ENCODE data around the gene ECT2.

GRCh38 chr3:172753125-172753524 is 2.6 kb downstream of the ECT2 start:
- TF ChIP-seq CTCF (IDR thresholded peaks at IDR 0.05; ENCODE audit: low read length) (no peak), EZH2 (IDR thresholded peaks at IDR 0.05; ENCODE audit: borderline replicate concordance, low read length) (no peak)

Measured in OCI-LY1 (cell line).